ENCODE results near the gene BCL11B. TPM values are rescaled to one million over a fixed set of nuclear protein-coding genes. Genes with fewer than 3 reads are reported as not detected.
A peak's percentile ranks its signal among the peaks of the same experiment; 100 is the strongest.

Gene BCL11B
- total RNA-seq, 1 donor from 2014 or later = 8.4 TPM

DNA sequence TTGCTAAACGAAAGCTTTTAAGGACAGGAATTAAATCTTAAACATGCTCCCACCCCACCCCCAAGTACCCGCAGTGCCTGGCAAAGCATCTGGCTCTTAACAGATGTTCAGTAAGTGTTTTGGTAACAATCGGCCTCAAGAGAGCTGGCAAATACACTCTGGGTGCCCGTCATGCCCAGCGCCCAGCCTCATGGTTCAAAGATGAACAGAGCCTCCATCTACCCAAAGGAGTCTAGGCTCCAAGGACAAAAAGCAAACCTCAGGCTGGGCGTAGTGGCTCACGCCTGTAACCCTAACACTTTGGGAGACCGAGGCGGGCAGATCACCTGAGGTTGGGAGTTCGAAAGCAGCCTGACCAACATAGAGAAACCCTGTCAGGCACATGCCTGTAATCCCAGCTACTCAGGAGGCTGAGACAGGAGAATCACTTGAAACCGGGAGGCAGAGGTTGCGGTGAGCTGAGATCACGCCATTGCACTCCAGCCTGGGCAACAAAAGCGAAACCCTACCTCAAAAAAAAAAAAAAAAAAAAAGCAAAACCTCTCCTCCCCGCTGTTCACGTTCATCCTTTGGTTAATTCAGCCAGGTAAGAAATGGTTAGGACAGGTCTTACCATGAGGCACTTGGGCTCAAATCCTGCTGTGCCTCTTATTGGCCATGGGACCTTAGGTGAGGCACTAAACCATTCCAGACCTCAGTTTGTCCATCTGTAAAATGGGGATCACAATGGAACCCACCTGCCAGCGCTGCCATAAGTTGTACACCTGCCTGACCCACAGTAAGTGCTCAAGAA lies 151.3 kb downstream of the BCL11B start:
- peak; percentile 29 for DNase-seq (ENCODE audit: low spot score)

GRCh38 chr14:99119554-99120525 lies 152.2 kb downstream of the BCL11B start:
- DNase-seq (ENCODE audit: low spot score) = peak; percentile 20

Other genes with a start within 250 kb of the BCL11B start
- 67.7 TPM for gene SETD3, start 208.7 kb upstream of the BCL11B start, total RNA-seq
- 62.5 TPM for gene CCNK, start 209.2 kb upstream of the BCL11B start, total RNA-seq